Measurements from ENCODE around the gene FYTTD1. TPM values are rescaled to one million over a fixed set of nuclear protein-coding genes. Genes with fewer than 3 reads are reported as not detected.
A peak's percentile ranks its signal among the peaks of the same experiment; 100 is the strongest.

FYTTD1 gene
- total and polyA plus RNA-seq, 8 donors, result 8.3 to 37.9 (median 28.0) TPM

- intact Hi-C loops (cut with DNase I), result no loop called here
- ATAC-seq, result peak; percentile 78 to 92 (median 90)
- FAIRE-seq, result no peak
- WGBS, 2 donors, result 40 to 41% methylated on average over 8 of the region's 8 CpGs
- no peak overlapping the region for H3K27ac ChIP-seq
- no peaks in the 10 kb centered on the region for H3K27me3 ChIP-seq
- H3K36me3 ChIP-seq, result no peaks in the 10 kb centered on the region
- no peak overlapping the region for H3K4me3 ChIP-seq
- DNase-seq, result no peak
- H3K9me3 ChIP-seq, result no peaks in the 10 kb centered on the region
- H3K4me1 ChIP-seq, result peaks cover 9 to 24% (median 12%) of the 10 kb centered on the region in 3 donors
- TF ChIP-seq, protein P1, sequence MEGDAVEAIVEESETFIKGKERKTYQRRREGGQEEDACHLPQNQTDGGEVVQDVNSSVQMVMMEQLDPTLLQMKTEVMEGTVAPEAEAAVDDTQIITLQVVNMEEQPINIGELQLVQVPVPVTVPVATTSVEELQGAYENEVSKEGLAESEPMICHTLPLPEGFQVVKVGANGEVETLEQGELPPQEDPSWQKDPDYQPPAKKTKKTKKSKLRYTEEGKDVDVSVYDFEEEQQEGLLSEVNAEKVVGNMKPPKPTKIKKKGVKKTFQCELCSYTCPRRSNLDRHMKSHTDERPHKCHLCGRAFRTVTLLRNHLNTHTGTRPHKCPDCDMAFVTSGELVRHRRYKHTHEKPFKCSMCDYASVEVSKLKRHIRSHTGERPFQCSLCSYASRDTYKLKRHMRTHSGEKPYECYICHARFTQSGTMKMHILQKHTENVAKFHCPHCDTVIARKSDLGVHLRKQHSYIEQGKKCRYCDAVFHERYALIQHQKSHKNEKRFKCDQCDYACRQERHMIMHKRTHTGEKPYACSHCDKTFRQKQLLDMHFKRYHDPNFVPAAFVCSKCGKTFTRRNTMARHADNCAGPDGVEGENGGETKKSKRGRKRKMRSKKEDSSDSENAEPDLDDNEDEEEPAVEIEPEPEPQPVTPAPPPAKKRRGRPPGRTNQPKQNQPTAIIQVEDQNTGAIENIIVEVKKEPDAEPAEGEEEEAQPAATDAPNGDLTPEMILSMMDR (IDR thresholded peaks at IDR 0.05), result no peak
Observed at GRCh38 chr3:197820550-197821335, 71.1 kb downstream of the FYTTD1 start.

DNA sequence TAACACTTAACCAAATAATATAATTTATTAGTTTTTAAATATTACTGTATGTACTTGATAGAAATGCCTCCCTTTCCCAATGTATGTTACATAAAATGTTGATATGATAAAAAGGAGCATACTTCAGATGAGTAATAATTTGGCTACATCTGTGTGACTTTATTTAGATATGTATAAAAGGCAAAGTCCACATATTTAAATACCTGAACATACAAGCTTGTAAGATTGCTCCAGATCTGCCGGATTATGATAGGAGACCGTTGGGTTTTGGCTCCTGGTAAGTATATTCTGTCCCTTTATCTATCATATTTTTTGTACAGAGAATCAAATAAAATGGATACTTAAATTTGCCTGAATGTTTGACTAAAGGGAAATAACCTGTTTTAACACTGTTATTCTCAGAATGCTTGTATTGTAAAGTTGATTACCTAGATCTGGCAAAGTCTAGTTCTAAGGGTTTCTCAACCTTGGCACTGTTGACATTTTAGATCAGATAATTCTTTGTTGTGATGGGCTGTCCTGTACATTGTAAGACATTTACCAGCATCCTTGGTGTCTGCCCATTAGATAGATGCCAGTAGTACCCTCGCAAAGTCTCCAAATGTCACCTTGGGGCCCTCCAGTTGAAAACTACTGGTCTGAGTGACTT is 79.8 kb downstream of the FYTTD1 start:
- FAIRE-seq (no peak), ATAC-seq (no peak), DNase-seq (no peak)
- Histone ChIP-seq H3K4me3 (no peak overlapping the region), H3K27ac (no peak overlapping the region), H3K4me1 (no peaks in the 10 kb centered on the region), H3K27me3 (no peaks in the 10 kb centered on the region), H3K36me3 (peaks cover 0 to 22% (median 0%) of the 10 kb centered on the region in 3 donors), H3K9me3 (no peaks in the 10 kb centered on the region)
- intact Hi-C loops (cut with DNase I), result no loop called here
- 68 to 79% methylated on average over 3 of the region's 3 CpGs for WGBS, 2 donors
- TF ChIP-seq, protein P1 (IDR thresholded peaks at IDR 0.05), result no peak

GRCh38 chr3:197830308-197830966 is 80.8 kb downstream of the FYTTD1 start:
- Histone ChIP-seq H3K27ac (no peak overlapping the region), H3K27me3 (no peaks in the 10 kb centered on the region), H3K4me1 (no peaks in the 10 kb centered on the region), H3K4me3 (no peak overlapping the region), H3K36me3 (peaks cover 0 to 25% (median 0%) of the 10 kb centered on the region in 3 donors), H3K9me3 (no peaks in the 10 kb centered on the region)
- 76 to 79% methylated on average over 6 of the region's 6 CpGs for WGBS, 2 donors
- TF ChIP-seq, protein P1 (IDR thresholded peaks at IDR 0.05), result no peak
- FAIRE-seq, result no peak
- no peak for DNase-seq
- ATAC-seq, result no peak
- intact Hi-C loops (cut with DNase I), result no loop called here

- Histone ChIP-seq H3K4me1 (no peaks in the 10 kb centered on the region), H3K36me3 (peaks cover 0 to 30% (median 0%) of the 10 kb centered on the region in 3 donors), H3K27me3 (no peaks in the 10 kb centered on the region), H3K4me3 (no peak overlapping the region), H3K27ac (no peak overlapping the region), H3K9me3 (no peaks in the 10 kb centered on the region)
- TF ChIP-seq, protein P1 (IDR thresholded peaks at IDR 0.05), result no peak
- FAIRE-seq, result no peak
- intact Hi-C loops (cut with DNase I), result no loop called here
- ATAC-seq, result no peak
- WGBS, 2 donors, result 89 to 94% methylated on average over 8 of the region's 8 CpGs
- no peak for DNase-seq
Observed at GRCh38 chr3:197830967-197831313, 81.3 kb downstream of the FYTTD1 start.

All from pancreas (tissue), 10 donors.